Body of pancreas (tissue), 4 donors: ENCODE measurements around the gene TPRKB.

ENCODE experiments used
- CTCF ChIP-seq, 7 experiments: fragments of 450-650 bp in 4 of 7; fragments of 200-600 bp in 3 of 7; sonication (generic) in 3 of 7; IDR thresholded peaks; one replicate each; pipeline ENCODE4 v1.5.1; 2016 to 2019; ENCODE audit warnings: antibody characterized with exemption in 7 of 7
- POLR2A ChIP-seq, 3 donors: fragments of 450-650 bp; IDR thresholded peaks; one replicate each; pipeline ENCODE4 v1.6.1; 2016; ENCODE audit warnings: antibody characterized with exemption in 3 of 3, mild to moderate bottlenecking in 2 of 3

DNA sequence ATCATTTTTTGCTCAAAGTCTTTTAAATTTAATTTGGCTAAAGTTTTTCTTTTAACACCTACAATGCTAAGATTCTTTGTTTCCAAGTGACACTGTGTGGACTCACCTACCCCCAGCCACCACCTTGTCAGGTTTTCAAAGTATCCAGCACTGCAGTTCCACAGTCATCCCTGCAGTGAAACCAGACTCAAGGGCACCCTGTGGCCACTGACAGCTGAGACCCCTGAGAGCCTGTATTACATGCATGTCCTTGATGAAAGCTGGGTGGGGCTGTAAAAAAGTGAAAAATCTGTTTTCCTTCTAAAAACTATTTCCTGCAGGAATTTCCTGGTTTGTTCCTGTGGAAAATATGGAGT lies 19.9 kb downstream of the TPRKB start:
- no peak for TF ChIP-seq CTCF (IDR thresholded peaks at IDR 0.05)
- TF ChIP-seq POLR2A (IDR thresholded peaks at IDR 0.05), result no peak
